ENCODE results near the gene CAPN7. TPM values are rescaled to one million over a fixed set of nuclear protein-coding genes. Genes with fewer than 3 reads are reported as not detected.

Gene CAPN7
- total and polyA plus RNA-seq, 9 donors = 21.1 to 28.5 (median 23.1) TPM

- H3K4me1 ChIP-seq (ENCODE audit: control insufficient read depth, insufficient read depth, low read length) = peaks cover 12% of the 10 kb centered on the region
- H3K27ac ChIP-seq (ENCODE audit: low read length) = no peak overlapping the region
- H3K36me3 ChIP-seq (ENCODE audit: control insufficient read depth, insufficient read depth, low read length) = peaks cover 43% of the 10 kb centered on the region
- no peaks in the 10 kb centered on the region for H3K27me3 ChIP-seq (ENCODE audit: control insufficient read depth, insufficient read depth, low read length)
- no peak overlapping the region for H3K4me3 ChIP-seq (ENCODE audit: low read length)
- no peaks in the 10 kb centered on the region for H3K9me3 ChIP-seq (replicated peaks; ENCODE audit: control insufficient read depth, low read depth, low read length)
- no peak for DNase-seq
Measured at GRCh38 chr3:15261274-15261673, 55.2 kb downstream of the CAPN7 start.

DNA sequence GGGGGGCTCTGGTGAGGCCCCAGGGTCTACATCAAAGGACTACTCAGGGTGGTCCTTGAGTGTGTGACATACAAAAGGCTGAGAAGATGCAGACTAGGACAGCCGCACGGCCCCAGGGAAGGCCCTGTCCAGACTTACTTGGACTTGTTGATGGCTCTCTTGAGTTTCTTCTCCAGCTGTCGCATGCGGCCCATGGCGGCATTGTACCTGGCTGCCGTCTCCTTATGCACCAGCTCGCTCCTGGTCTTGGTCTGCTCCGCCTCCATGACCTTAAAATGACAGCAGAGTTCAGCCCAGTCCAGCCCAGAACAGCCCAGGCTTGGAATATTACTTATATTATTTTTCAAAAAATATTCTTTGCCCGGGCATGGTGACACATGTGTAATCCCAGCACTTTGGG, 56.0 kb downstream of the CAPN7 start:
- no peak overlapping the region for H3K27ac ChIP-seq (ENCODE audit: low read length)
- H3K27me3 ChIP-seq (ENCODE audit: control insufficient read depth, insufficient read depth, low read length) = no peaks in the 10 kb centered on the region
- no peak overlapping the region for H3K4me3 ChIP-seq (ENCODE audit: low read length)
- H3K36me3 ChIP-seq (ENCODE audit: control insufficient read depth, insufficient read depth, low read length) = peaks cover 40% of the 10 kb centered on the region
- no peaks in the 10 kb centered on the region for H3K9me3 ChIP-seq (replicated peaks; ENCODE audit: control insufficient read depth, low read depth, low read length)
- no peak for DNase-seq
- peaks cover 7% of the 10 kb centered on the region for H3K4me1 ChIP-seq (ENCODE audit: control insufficient read depth, insufficient read depth, low read length)
- WGBS (ENCODE audit: insufficient coverage) = 98% methylated on average over 5 of the region's 9 CpGs

- no peaks in the 10 kb centered on the region for H3K9me3 ChIP-seq (replicated peaks; ENCODE audit: control insufficient read depth, low read depth, low read length)
- no peaks in the 10 kb centered on the region for H3K27me3 ChIP-seq (ENCODE audit: control insufficient read depth, insufficient read depth, low read length)
- H3K36me3 ChIP-seq (ENCODE audit: control insufficient read depth, insufficient read depth, low read length) = peaks cover 33% of the 10 kb centered on the region
- no peak for DNase-seq
- H3K4me1 ChIP-seq (ENCODE audit: control insufficient read depth, insufficient read depth, low read length) = peaks cover 8% of the 10 kb centered on the region
- no peak overlapping the region for H3K27ac ChIP-seq (ENCODE audit: low read length)
- no peak overlapping the region for H3K4me3 ChIP-seq (ENCODE audit: low read length)
- 81% methylated on average over 3 of the region's 4 CpGs for WGBS (ENCODE audit: insufficient coverage)
Measured at GRCh38 chr3:15263120-15263519, 57.1 kb downstream of the CAPN7 start.

DNA sequence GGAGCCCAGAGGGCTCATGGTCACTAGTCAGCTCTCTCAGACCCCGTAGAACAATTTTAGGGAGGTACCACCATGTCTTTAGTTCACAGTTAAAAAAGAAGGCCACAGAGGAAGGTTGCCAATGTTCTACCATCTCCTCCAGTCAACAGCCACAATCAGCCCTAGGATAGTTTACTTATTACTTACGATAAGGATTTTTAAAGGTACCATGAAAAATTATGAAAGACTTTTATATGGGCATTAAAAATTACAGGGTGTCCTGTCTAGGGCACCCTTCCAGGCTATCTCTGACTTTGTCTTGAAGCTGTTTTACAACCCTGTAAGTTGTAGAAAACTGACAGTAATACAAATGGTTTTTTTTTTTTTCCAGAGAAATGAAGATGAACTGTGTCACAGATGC, 57.9 kb downstream of the CAPN7 start:
- Histone ChIP-seq H3K27ac (ENCODE audit: low read length) (no peak overlapping the region), H3K4me3 (ENCODE audit: low read length) (no peak overlapping the region), H3K4me1 (ENCODE audit: control insufficient read depth, insufficient read depth, low read length) (peaks cover 13% of the 10 kb centered on the region), H3K27me3 (ENCODE audit: control insufficient read depth, insufficient read depth, low read length) (no peaks in the 10 kb centered on the region), H3K36me3 (ENCODE audit: control insufficient read depth, insufficient read depth, low read length) (peaks cover 30% of the 10 kb centered on the region), H3K9me3 (replicated peaks; ENCODE audit: control insufficient read depth, low read depth, low read length) (no peaks in the 10 kb centered on the region)
- WGBS (ENCODE audit: insufficient coverage) = no CpG with 5 or more reads among the region's 2 CpGs
- DNase-seq = no peak

DNA sequence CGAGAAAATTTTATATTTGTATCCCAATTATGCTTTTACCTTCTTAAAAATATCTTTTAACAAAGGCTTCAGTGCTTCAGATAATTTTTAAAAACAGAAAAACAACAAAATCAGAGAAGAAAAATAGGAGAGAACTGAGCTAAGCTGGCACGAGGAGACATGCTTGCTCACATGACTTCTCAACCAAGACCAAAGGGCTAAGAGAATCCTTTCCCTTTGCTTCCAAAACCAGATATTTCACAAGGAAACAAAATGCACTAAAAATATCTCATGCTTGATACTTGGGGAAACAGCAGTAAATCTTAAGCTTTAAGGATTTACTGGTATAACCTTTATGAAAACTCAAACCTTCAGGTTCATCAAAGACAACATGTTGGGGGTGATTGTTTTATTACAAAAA, 58.4 kb downstream of the CAPN7 start:
- Histone ChIP-seq H3K27ac (ENCODE audit: low read length) (no peak overlapping the region), H3K9me3 (replicated peaks; ENCODE audit: control insufficient read depth, low read depth, low read length) (no peaks in the 10 kb centered on the region), H3K4me3 (ENCODE audit: low read length) (no peak overlapping the region), H3K36me3 (ENCODE audit: control insufficient read depth, insufficient read depth, low read length) (peaks cover 28% of the 10 kb centered on the region), H3K27me3 (ENCODE audit: control insufficient read depth, insufficient read depth, low read length) (no peaks in the 10 kb centered on the region), H3K4me1 (ENCODE audit: control insufficient read depth, insufficient read depth, low read length) (peaks cover 18% of the 10 kb centered on the region)
- no CpG with 5 or more reads among the region's 2 CpGs for WGBS (ENCODE audit: insufficient coverage)
- DNase-seq = no peak

- no peak overlapping the region for H3K27ac ChIP-seq (ENCODE audit: low read length)
- H3K4me1 ChIP-seq (ENCODE audit: control insufficient read depth, insufficient read depth, low read length) = peaks cover 27% of the 10 kb centered on the region
- no peaks in the 10 kb centered on the region for H3K27me3 ChIP-seq (ENCODE audit: control insufficient read depth, insufficient read depth, low read length)
- 84% methylated on average over 15 of the region's 19 CpGs for WGBS (ENCODE audit: insufficient coverage)
- H3K9me3 ChIP-seq (replicated peaks; ENCODE audit: control insufficient read depth, low read depth, low read length) = no peaks in the 10 kb centered on the region
- no peak for DNase-seq
- no peak overlapping the region for H3K4me3 ChIP-seq (ENCODE audit: low read length)
- H3K36me3 ChIP-seq (ENCODE audit: control insufficient read depth, insufficient read depth, low read length) = peaks cover 14% of the 10 kb centered on the region
Measured at GRCh38 chr3:15265655-15266509, 59.8 kb downstream of the CAPN7 start.

DNA sequence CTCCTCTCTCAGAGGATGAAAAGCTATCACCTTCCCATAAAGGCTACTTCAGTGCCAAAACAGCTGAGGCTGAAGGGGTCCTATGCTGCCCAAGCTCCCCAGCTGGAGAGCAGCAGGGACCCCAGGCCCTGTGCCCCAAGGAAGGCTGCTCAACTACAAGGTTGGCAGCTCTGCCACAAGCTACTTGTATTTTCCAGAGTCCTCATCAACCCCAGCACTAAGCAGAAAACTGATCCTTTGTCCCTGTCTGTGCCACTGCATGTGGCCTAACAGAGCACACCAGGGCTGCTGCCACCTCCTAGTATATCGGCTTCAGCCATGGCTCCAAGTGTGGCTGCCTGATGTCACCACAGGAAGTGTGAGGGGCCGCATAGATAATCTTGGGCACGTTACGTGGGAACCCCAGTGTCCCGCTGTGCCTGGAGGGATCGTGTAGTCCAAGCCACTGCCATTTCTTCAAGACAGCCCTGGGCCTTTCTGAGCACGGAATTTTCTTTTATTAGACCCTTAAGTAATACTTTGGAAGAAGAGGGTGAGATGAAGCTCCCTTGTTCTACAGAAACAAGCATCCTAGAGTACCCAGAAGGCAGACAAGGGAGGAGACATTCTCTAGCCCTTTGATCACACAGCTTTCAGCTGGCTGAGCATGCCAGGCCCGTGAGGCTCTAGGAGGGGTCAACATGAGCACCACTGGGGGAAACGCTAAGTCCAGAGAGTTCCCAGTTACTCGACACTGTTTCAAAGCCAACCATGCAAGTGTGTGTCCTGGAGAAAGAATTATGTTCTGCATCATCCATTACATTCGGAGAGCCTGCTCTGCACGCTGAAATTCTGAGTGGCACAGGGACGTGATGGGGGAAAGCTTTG, 60.7 kb downstream of the CAPN7 start:
- H3K9me3 ChIP-seq (replicated peaks; ENCODE audit: control insufficient read depth, low read depth, low read length) = no peaks in the 10 kb centered on the region
- 87% methylated on average over 6 of the region's 13 CpGs for WGBS (ENCODE audit: insufficient coverage)
- H3K4me3 ChIP-seq (ENCODE audit: low read length) = no peak overlapping the region
- DNase-seq = no peak
- no peaks in the 10 kb centered on the region for H3K27me3 ChIP-seq (ENCODE audit: control insufficient read depth, insufficient read depth, low read length)
- H3K27ac ChIP-seq (ENCODE audit: low read length) = no peak overlapping the region
- peaks cover 14% of the 10 kb centered on the region for H3K36me3 ChIP-seq (ENCODE audit: control insufficient read depth, insufficient read depth, low read length)
- H3K4me1 ChIP-seq (ENCODE audit: control insufficient read depth, insufficient read depth, low read length) = peaks cover 27% of the 10 kb centered on the region

DNA sequence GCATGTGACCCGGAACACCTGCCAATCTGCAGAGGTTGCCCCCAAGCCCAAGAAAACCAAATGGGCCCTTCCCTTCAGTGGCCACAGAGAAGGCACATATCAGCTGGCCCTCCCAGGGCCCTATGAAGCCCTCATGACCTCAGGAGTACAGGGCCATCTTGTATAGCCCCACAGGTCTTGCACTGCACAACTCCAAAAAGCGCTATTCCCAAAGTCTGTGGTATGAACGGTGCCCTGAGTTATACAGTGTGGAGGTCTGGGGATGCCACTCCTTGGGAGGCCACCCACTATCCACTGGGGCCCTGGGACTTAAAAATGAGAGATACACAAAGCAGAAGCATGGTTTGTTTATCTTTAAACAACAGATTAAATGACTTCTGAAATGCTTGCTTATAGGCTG, 61.5 kb downstream of the CAPN7 start:
- whole genome bisulfite sequencing (ENCODE audit: insufficient coverage) = 100% methylated on average over 1 of the region's 3 CpGs
- DNase-seq = no peak
- Histone ChIP-seq H3K4me3 (ENCODE audit: low read length) (no peak overlapping the region), H3K9me3 (replicated peaks; ENCODE audit: control insufficient read depth, low read depth, low read length) (no peaks in the 10 kb centered on the region), H3K4me1 (ENCODE audit: control insufficient read depth, insufficient read depth, low read length) (peaks cover 30% of the 10 kb centered on the region), H3K27me3 (ENCODE audit: control insufficient read depth, insufficient read depth, low read length) (no peaks in the 10 kb centered on the region), H3K36me3 (ENCODE audit: control insufficient read depth, insufficient read depth, low read length) (peaks cover 14% of the 10 kb centered on the region), H3K27ac (ENCODE audit: low read length) (no peak overlapping the region)

DNA sequence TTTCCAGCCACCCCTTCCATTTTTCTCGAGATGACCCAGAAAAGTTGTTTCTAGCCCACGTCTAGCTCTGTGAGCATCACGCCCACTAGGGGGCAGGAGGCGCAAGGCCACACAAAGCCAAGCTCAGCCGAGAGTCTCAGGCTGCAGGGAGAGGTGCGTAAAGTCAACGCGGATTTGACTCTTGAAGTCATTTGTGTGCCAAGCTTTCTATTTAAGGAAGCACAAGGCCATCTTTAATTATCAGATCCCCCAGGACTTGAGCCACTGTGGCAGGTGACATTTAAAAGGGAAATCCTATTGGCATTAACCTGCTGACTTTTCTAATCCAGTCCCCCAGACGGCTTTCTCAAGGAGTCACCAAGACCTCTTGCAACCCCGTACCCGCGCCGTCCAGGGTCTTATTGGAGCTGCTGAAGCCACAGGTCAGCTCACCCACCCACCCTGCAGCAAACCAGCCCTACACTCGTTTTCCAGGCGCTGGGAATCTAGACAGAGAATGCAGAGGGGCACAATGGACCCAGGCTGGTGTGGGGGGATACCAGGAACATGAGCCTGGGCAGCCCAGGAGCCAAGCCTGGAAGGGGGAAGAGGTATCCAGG, 62.1 kb downstream of the CAPN7 start:
- DNase-seq = peak; percentile 91
- no peak overlapping the region for H3K4me3 ChIP-seq (ENCODE audit: low read length)
- peaks cover 30% of the 10 kb centered on the region for H3K4me1 ChIP-seq (ENCODE audit: control insufficient read depth, insufficient read depth, low read length)
- no peaks in the 10 kb centered on the region for H3K9me3 ChIP-seq (replicated peaks; ENCODE audit: control insufficient read depth, low read depth, low read length)
- H3K27me3 ChIP-seq (ENCODE audit: control insufficient read depth, insufficient read depth, low read length) = no peaks in the 10 kb centered on the region
- no peak overlapping the region for H3K27ac ChIP-seq (ENCODE audit: low read length)
- 4% methylated on average over 10 of the region's 15 CpGs for WGBS (ENCODE audit: insufficient coverage)
- H3K36me3 ChIP-seq (ENCODE audit: control insufficient read depth, insufficient read depth, low read length) = peaks cover 14% of the 10 kb centered on the region

Measured in muscle of leg (tissue), 11 donors.